GM12874 (cell line): ENCODE measurements around the gene C6orf120.

Experiments
- CTCF ChIP-seq: IDR thresholded peaks from 2 replicates; pipeline ENCODE4 v1.5.1; 2011; ENCODE audit warnings: low read depth, mild to moderate bottlenecking, control low read depth, low read length, moderate library complexity; ENCODE audit not compliant: insufficient read depth

Gene C6orf120

GRCh38 chr6:169714595-169714994 is 12.7 kb downstream of the C6orf120 start:
- TF ChIP-seq CTCF = no peak

- TF ChIP-seq CTCF = no peak
Measured at GRCh38 chr6:169719117-169719516, 17.2 kb downstream of the C6orf120 start.

DNA sequence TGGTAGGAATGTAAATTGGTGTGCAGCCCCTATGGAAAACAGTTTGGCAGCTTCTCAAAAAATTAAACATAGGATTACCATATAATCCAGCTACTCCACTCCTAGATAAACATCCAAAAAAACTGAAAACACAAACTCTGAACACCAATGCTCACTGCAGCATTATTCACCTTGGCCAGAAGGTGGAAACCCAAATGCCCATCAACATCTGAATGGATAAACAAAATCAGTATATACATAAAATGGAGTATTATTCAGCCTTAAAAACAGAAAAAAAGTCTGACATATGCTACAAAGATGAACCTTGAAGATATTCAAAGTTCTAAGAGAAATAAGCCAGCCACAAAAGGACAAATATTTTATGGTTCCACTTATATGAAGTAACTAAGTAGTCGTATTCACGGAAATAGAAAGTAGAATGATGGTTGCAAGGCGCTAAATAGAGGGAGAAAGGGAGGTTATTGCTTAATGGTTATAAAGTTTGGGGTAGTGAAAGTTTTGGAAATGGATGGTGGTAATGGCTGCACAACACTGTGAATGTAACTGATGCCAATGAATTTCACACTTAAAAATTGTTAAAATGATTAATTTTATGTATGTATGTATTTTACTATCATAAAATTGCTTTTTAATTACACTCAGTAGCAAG is 18.4 kb downstream of the C6orf120 start:
- TF ChIP-seq CTCF = no peak

GRCh38 chr6:169722362-169723199 is 20.7 kb downstream of the C6orf120 start:
- TF ChIP-seq CTCF = no peak

- TF ChIP-seq CTCF = no peak
Measured at GRCh38 chr6:169723200-169723909, 21.4 kb downstream of the C6orf120 start.

- TF ChIP-seq CTCF = no peak
Measured at GRCh38 chr6:169723991-169724493, 22.1 kb downstream of the C6orf120 start.
